Peyer's patch (tissue), 4 donors: Measurements from ENCODE around the gene SPINDOC. TPM values are rescaled to one million over a fixed set of nuclear protein-coding genes. Genes with fewer than 3 reads are reported as not detected.
A peak's percentile ranks its signal among the peaks of the same experiment; 100 is the strongest.

Source experiments
- DNase-seq, 3 donors: peaks; one replicate each; pipeline ENCODE4 v3.0.0-alpha.2; 2017 to 2019
- H3K27ac ChIP-seq, 4 donors: fragments of 200-600 bp; sonication (generic); one replicate each; pipeline ENCODE4 v1.5.1; 2016 to 2019
- H3K27me3 ChIP-seq, 2 donors: fragments of 200-600 bp; sonication (generic); one replicate each; pipeline ENCODE4 v1.5.1; 2019
- H3K36me3 ChIP-seq, 3 donors: fragments of 200-600 bp; sonication (generic); one replicate each; pipeline ENCODE4 v1.5.1; 2016 to 2019
- H3K4me1 ChIP-seq, 4 donors: fragments of 200-600 bp; sonication (generic); one replicate each; pipeline ENCODE4 v1.5.1; 2016 to 2019
- H3K4me3 ChIP-seq, 4 donors: fragments of 200-600 bp; sonication (generic); 1 replicate in 3 of 4; 2 replicates in 1 of 4; pipeline ENCODE4 v1.5.1; 2016 to 2019; ENCODE audit warnings: mild to moderate bottlenecking in 1 of 4
- H3K9me3 ChIP-seq, 4 donors: fragments of 200-600 bp; sonication (generic); one replicate each; pipeline ENCODE4 v1.5.1; 2016 to 2019; ENCODE audit warnings: mild to moderate bottlenecking in 1 of 4
- POLR2A ChIP-seq, 2 donors: fragments of 450-650 bp; IDR thresholded peaks; one replicate each; pipeline ENCODE4 v1.5.1; 2017; ENCODE audit warnings: antibody characterized with exemption in 2 of 2, mild to moderate bottlenecking in 2 of 2, moderate library complexity in 2 of 2
- total RNA-seq, 4 donors: library from RNA; depleted of rRNA; stranded (reverse); fragments of >200 nt; gene quantifications; one replicate each; pipeline ENCODE4 v1.1.0, GENCODE V29; 2016
- TF ChIP-seq, protein P1 (sequence below), 6 experiments: fragments of 450-650 bp in 4 of 6; fragments of 200-600 bp in 2 of 6; sonication (generic) in 1 of 6; IDR thresholded peaks; one replicate each; pipeline ENCODE4 v1.5.1; 2017 to 2019; ENCODE audit warnings: antibody characterized with exemption in 6 of 6, mild to moderate bottlenecking in 3 of 6, moderate library complexity in 1 of 6

The SPINDOC gene
- total RNA-seq: 10 to 100 TPM in 1 of 4 donors, 1 to 10 TPM in 3; 3.5 to 15.7 (median 6.4) TPM

DNA sequence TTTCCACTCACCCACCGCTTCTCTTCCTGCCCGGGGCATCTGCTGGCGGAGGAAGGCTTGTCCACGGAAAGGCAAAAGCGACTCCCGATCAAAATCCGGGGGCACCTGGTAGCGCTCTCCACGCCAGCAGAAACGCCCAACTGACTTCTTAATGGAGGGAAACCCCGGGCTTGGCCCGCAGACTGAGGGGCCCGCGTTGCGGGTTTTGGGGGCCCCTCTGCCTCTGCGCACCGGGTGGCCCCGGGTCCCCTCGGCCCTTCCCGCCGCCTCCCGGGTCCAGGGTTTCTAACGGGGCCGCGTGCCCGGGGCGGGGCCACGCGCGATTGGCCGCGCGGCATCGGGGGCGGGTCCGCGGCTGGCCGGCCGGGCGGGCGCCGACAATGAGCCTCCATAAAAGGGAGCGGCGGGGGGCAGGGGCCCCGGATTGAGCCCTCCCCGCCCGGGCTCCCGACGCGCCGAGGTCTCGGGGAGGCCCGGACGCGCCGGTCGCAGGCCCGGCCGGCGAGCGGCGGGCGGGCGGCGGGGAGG lies at the start of gene SPINDOC:
Gene SPINDOC, plus strand, starts transcription at position 422 of the 528 bp plus-strand sequence. CDS start 231 bp downstream, outside the sequence.
- H3K4me1 ChIP-seq: peaks cover 0 to 22% (median 6%) of the 10 kb centered on the region in 4 donors
- H3K9me3 ChIP-seq: no peaks in the 10 kb centered on the region
- TF ChIP-seq, protein P1, sequence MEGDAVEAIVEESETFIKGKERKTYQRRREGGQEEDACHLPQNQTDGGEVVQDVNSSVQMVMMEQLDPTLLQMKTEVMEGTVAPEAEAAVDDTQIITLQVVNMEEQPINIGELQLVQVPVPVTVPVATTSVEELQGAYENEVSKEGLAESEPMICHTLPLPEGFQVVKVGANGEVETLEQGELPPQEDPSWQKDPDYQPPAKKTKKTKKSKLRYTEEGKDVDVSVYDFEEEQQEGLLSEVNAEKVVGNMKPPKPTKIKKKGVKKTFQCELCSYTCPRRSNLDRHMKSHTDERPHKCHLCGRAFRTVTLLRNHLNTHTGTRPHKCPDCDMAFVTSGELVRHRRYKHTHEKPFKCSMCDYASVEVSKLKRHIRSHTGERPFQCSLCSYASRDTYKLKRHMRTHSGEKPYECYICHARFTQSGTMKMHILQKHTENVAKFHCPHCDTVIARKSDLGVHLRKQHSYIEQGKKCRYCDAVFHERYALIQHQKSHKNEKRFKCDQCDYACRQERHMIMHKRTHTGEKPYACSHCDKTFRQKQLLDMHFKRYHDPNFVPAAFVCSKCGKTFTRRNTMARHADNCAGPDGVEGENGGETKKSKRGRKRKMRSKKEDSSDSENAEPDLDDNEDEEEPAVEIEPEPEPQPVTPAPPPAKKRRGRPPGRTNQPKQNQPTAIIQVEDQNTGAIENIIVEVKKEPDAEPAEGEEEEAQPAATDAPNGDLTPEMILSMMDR (IDR thresholded peaks at IDR 0.05): no peak
- TF ChIP-seq POLR2A (IDR thresholded peaks at IDR 0.05): peak in 1 of 2 donors; percentile 11
- peak within 1 kb of the TSS; percentile 86 to 97 (median 90) for H3K4me3 ChIP-seq
- H3K27me3 ChIP-seq: no peaks in the 10 kb centered on the region
- H3K36me3 ChIP-seq: peaks cover 0 to 6% (median 0%) of the 10 kb centered on the region in 3 donors
- H3K27ac ChIP-seq: peak within 1 kb of the TSS; percentile 69 to 83 (median 80)
- peak; percentile 73 to 88 (median 83) for DNase-seq

GRCh38 chr11:63763496-63764339 lies 49.5 kb upstream of the SPINDOC start:
- peaks cover 0 to 6% (median 0%) of the 10 kb centered on the region in 3 donors for H3K36me3 ChIP-seq
- H3K9me3 ChIP-seq: no peaks in the 10 kb centered on the region
- no peak for DNase-seq
- peak overlapping the region in 3 of 4 donors; percentile 14 to 62 (median 49) for H3K27ac ChIP-seq
- H3K4me3 ChIP-seq: peak overlapping the region; percentile 24 to 48 (median 38)
- H3K27me3 ChIP-seq: no peaks in the 10 kb centered on the region
- TF ChIP-seq, protein P1 (IDR thresholded peaks at IDR 0.05): no peak
- no peak for TF ChIP-seq POLR2A (IDR thresholded peaks at IDR 0.05)
- H3K4me1 ChIP-seq: peaks cover 0 to 51% (median 5%) of the 10 kb centered on the region in 4 donors

DNA sequence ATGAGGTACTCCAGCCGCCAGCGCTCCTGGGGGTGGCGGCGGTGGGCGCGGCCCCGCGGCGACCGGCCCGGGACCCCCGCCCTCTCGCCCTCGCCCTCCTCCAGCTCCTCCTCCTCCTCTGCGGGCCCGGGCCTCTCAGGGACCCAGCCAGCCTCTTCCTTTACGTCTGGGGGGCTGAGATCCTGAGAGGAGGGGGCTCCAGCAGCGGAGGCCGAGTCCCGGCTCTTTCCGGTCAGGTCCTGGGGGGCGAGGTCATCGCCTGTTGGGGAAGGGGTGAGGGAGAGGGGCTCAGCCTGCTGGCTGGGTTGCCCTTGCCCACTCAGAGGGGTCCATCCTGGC lies 48.9 kb upstream of the SPINDOC start:
- no peak for DNase-seq
- Histone ChIP-seq H3K36me3 (peaks cover 0 to under 1% (median 0%) of the 10 kb centered on the region in 3 donors), H3K9me3 (no peaks in the 10 kb centered on the region), H3K4me1 (peaks cover 1 to 53% (median 5%) of the 10 kb centered on the region in 4 donors), H3K27me3 (no peaks in the 10 kb centered on the region), H3K27ac (peak overlapping the region in 2 of 4 donors; percentile 14 to 49), H3K4me3 (peak overlapping the region in 1 of 4 donors; percentile 45)
- TF ChIP-seq POLR2A (IDR thresholded peaks at IDR 0.05): no peak
- TF ChIP-seq, protein P1 (IDR thresholded peaks at IDR 0.05): no peak

- TF ChIP-seq POLR2A (IDR thresholded peaks at IDR 0.05): no peak
- TF ChIP-seq, protein P1 (IDR thresholded peaks at IDR 0.05): no peak
- Histone ChIP-seq H3K27ac (peak overlapping the region in 2 of 4 donors; percentile 46 to 49), H3K9me3 (no peaks in the 10 kb centered on the region), H3K4me1 (peaks cover 4 to 60% (median 6%) of the 10 kb centered on the region in 4 donors), H3K36me3 (no peaks in the 10 kb centered on the region), H3K27me3 (no peaks in the 10 kb centered on the region), H3K4me3 (peak overlapping the region in 2 of 4 donors; percentile 8 to 40)
- peak in 2 of 3 donors; percentile 68 to 73 for DNase-seq
Observed at GRCh38 chr11:63764679-63765647, 48.3 kb upstream of the SPINDOC start.

DNA sequence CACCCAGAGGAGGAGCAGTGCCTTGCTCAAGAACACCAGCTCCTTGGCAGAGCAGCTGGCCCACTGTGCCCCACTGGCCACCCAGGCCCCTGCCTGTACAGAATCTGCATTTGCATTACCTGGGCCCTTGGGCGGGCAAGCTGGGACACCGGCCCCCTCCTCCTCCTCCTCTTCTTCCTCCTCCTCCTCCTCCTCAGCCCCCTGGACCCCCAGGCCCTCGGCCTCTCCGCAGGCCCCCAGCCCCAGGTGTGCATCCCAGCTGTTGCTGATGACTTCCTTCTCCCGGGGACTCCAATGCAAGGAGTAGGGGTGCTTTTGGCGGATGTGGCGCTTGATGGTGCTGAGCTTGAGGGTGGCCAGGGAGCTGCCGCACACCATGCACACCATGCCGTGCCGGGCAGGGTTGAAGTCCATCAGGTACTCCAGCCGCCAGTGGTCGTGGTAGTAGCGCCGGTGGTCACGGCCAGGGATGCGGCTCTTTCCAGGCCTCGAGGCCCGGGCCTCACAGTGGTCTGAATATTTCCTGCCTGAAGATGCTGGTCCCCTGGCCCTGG lies 47.5 kb upstream of the SPINDOC start:
- no peaks in the 10 kb centered on the region for H3K27me3 ChIP-seq
- no peaks in the 10 kb centered on the region for H3K36me3 ChIP-seq
- peak overlapping the region in 1 of 4 donors; percentile 46 for H3K27ac ChIP-seq
- no peak for TF ChIP-seq POLR2A (IDR thresholded peaks at IDR 0.05)
- TF ChIP-seq, protein P1 (IDR thresholded peaks at IDR 0.05): no peak
- DNase-seq: no peak
- peaks cover 4 to 61% (median 6%) of the 10 kb centered on the region in 4 donors for H3K4me1 ChIP-seq
- no peaks in the 10 kb centered on the region for H3K9me3 ChIP-seq
- peak overlapping the region in 1 of 4 donors; percentile 40 for H3K4me3 ChIP-seq
